Measurements from ENCODE around the gene IHH.

DNA sequence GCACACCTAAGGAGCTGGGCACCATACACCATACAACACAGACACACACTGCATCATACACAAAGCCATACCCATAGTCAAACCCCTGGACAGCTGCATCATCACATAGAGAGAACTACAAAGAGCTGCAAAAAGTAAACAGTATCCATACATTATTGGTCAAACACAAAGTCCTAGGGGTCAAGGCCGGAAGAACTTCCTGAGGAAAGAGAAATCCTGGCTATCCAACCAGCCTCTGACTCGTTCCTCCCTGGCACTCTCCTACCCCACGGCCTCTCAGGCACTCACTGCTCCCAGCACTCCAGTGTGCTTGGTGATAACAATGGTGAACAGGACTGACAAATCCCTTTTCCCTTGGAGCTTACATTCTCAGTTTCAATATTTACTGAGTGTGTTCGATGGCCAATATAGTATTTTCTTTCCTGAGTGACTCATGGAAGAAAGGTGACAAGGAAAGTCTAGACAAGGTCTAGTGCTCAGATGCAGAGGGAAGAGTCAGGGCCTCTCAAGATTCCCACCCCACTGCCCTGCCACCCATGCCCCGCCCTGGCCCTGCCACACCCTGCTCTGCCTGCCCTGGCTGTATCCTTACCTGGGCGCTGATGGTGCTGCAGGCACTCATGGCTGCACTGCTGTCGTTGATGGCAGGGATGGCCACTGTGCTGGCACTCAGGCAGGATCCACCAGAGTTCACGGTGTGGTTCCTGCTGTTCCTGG, 22.8 kb downstream of the IHH start:
- TF ChIP-seq, protein P1, sequence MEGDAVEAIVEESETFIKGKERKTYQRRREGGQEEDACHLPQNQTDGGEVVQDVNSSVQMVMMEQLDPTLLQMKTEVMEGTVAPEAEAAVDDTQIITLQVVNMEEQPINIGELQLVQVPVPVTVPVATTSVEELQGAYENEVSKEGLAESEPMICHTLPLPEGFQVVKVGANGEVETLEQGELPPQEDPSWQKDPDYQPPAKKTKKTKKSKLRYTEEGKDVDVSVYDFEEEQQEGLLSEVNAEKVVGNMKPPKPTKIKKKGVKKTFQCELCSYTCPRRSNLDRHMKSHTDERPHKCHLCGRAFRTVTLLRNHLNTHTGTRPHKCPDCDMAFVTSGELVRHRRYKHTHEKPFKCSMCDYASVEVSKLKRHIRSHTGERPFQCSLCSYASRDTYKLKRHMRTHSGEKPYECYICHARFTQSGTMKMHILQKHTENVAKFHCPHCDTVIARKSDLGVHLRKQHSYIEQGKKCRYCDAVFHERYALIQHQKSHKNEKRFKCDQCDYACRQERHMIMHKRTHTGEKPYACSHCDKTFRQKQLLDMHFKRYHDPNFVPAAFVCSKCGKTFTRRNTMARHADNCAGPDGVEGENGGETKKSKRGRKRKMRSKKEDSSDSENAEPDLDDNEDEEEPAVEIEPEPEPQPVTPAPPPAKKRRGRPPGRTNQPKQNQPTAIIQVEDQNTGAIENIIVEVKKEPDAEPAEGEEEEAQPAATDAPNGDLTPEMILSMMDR (conservative IDR thresholded peaks at IDR 0.05; ENCODE audit: low read depth, low read length): no peak
- TF ChIP-seq EZH2 (IDR thresholded peaks at IDR 0.05; ENCODE audit: low read length, unreplicated experiment): no peak

Data from PC-3 (cell line).